Mammary epithelial cell (primary cell): Measurements from ENCODE around the gene PRSS16.

Source experiments
- EZH2 ChIP-seq: IDR thresholded peaks from 2 replicates; pipeline ENCODE4 v1.6.1; 2012; ENCODE audit warnings: low read length, inconsistent platforms, borderline replicate concordance
- TF ChIP-seq, protein P1 (sequence below), 2 donors: IDR thresholded peaks in 1 of 2; conservative IDR thresholded peaks in 1 of 2; 2 replicates each; pipeline ENCODE4 v1.5.1; 2011 to 2012; ENCODE audit warnings: inconsistent platforms in 2 of 2, low read length in 2 of 2, mild to moderate bottlenecking in 2 of 2, control low read depth in 1 of 2, low read depth in 1 of 2; ENCODE audit not compliant: insufficient read depth in 1 of 2; ENCODE audit errors: extremely low read depth in 1 of 2

GRCh38 chr6:27213544-27214125, 33.9 kb upstream of the PRSS16 start:
- TF ChIP-seq EZH2 = no peak
- TF ChIP-seq, protein P1, sequence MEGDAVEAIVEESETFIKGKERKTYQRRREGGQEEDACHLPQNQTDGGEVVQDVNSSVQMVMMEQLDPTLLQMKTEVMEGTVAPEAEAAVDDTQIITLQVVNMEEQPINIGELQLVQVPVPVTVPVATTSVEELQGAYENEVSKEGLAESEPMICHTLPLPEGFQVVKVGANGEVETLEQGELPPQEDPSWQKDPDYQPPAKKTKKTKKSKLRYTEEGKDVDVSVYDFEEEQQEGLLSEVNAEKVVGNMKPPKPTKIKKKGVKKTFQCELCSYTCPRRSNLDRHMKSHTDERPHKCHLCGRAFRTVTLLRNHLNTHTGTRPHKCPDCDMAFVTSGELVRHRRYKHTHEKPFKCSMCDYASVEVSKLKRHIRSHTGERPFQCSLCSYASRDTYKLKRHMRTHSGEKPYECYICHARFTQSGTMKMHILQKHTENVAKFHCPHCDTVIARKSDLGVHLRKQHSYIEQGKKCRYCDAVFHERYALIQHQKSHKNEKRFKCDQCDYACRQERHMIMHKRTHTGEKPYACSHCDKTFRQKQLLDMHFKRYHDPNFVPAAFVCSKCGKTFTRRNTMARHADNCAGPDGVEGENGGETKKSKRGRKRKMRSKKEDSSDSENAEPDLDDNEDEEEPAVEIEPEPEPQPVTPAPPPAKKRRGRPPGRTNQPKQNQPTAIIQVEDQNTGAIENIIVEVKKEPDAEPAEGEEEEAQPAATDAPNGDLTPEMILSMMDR (conservative IDR thresholded peaks at IDR 0.05 in 1 of 2, IDR thresholded peaks at IDR 0.05 in 1 of 2; ENCODE audit: extremely low read depth in 1 of 2, insufficient read depth in 1 of 2, low read depth in 1 of 2, low read length in 2 of 2) = no peak
